ENCODE results near the gene UBE2J2.
A peak's percentile ranks its signal among the peaks of the same experiment; 100 is the strongest.

The UBE2J2 gene

DNA sequence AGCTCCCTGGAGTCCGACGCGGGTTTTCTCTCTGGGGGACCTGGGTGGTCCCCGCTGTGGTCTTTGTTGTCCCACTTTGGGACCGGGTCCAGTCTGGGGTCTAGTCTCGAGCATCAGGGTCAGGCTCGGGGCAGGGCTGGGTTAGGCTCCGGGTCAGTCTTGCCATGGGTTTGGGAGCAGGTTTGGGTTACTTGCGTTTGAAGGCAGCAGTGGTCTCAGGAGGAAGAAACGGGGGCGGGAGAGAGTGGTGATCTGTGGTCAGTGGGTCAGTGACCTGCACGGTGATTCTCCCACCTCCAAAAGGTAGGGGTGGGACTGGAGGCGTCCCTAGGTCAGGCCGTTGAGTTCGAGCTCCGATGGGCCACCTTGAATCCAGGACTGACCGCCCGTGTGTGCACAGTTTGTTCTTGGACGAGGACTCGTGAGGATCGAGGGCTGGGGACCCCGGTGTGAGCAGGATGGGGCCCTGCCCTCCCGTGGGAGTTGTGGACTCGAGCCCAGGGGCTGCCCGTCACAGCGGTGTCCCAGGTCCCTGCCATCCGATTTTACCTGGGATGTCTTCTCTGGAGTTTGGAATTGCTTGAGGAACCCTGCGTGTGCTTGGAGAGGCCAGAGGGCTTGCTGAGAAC lies 39.4 kb downstream of the UBE2J2 start:
- Mint-ChIP-seq H3K4me3 (peak overlapping the region; percentile 86), H3K36me3 (ENCODE audit: low read depth) (peaks cover 27% of the 10 kb centered on the region), H3K27me3 (ENCODE audit: low read depth) (no peaks in the 10 kb centered on the region), H3K9me3 (no peaks in the 10 kb centered on the region), H3K4me1 (ENCODE audit: low read depth) (peaks cover 12% of the 10 kb centered on the region), H3K27ac (peak overlapping the region; percentile 15)
- DNase-seq (ENCODE audit: low spot score): no peak

DNA sequence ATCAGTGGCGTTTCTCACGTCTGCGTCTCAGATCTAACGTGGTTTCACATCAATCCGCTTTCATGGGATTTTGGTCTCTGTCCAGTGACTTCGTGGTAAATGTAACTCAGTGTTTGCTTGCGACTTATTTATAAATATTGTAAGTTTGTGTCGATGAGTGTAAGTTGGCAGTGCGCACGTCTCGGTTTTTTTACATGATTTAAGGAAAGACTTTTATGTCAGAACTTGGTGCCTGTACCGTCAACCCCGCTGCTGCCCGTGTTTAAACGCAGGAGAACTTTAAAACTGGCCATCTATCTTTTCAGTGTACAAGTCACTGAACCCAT lies 40.1 kb downstream of the UBE2J2 start:
- Mint-ChIP-seq H3K4me3 (peak overlapping the region; percentile 86), H3K9me3 (no peaks in the 10 kb centered on the region), H3K27ac (peak overlapping the region; percentile 85), H3K4me1 (ENCODE audit: low read depth) (peaks cover 12% of the 10 kb centered on the region), H3K27me3 (ENCODE audit: low read depth) (no peaks in the 10 kb centered on the region), H3K36me3 (ENCODE audit: low read depth) (peaks cover 31% of the 10 kb centered on the region)
- DNase-seq (ENCODE audit: low spot score): no peak

DNA sequence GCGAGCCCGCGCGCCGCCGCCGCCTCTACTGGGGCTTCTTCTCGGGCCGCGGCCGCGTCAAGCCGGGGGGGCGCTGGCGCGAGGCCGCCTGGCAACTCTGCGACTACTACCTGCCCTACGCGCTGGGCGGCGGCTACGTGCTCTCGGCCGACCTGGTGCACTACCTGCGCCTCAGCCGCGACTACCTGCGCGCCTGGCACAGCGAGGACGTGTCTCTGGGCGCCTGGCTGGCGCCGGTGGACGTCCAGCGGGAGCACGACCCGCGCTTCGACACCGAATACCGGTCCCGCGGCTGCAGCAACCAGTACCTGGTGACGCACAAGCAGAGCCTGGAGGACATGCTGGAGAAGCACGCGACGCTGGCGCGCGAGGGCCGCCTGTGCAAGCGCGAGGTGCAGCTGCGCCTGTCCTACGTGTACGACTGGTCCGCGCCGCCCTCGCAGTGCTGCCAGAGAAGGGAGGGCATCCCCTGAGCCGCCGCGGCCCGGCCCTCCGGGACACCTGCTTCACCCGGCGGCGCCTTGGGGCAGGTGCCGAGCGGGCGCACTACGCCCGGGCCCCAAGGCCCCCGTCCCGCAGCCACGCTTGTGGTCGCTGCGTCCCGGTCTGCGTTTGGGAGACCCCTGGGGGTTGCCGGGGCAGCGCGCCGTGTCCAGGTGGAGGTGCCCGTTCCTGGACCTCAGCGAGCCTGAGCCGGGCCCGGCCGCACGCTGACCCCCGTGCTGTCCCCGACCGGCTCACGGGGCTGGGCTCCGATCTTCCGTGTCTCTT lies 40.7 kb downstream of the UBE2J2 start:
- peak overlapping the region; percentile 85 for H3K27ac Mint-ChIP-seq

GRCh38 chr1:1232208-1232795 lies 41.4 kb downstream of the UBE2J2 start, which contains the start of gene B3GALT6:
B3GALT6 (plus strand) TSS chr1:1232237; CDS start chr1:1232279, 42 bp downstream.
- DNase-seq (ENCODE audit: low spot score): no peak
- Mint-ChIP-seq H3K27me3 (ENCODE audit: low read depth) (no peaks in the 10 kb centered on the region), H3K36me3 (ENCODE audit: low read depth) (peaks cover 31% of the 10 kb centered on the region), H3K4me3 (peak within 1 kb of the TSS; percentile 96), H3K27ac (peak within 1 kb of the TSS; percentile 86), H3K9me3 (no peaks in the 10 kb centered on the region), H3K4me1 (ENCODE audit: low read depth) (peaks cover 12% of the 10 kb centered on the region)

More for the DNA sequence above, 40.7 kb downstream of the UBE2J2 start:
- no peaks in the 10 kb centered on the region for H3K27me3 Mint-ChIP-seq (ENCODE audit: low read depth)
- peaks cover 12% of the 10 kb centered on the region for H3K4me1 Mint-ChIP-seq (ENCODE audit: low read depth)
- peaks cover 31% of the 10 kb centered on the region for H3K36me3 Mint-ChIP-seq (ENCODE audit: low read depth)
- no peak for DNase-seq (ENCODE audit: low spot score)
- peak overlapping the region; percentile 86 for H3K4me3 Mint-ChIP-seq
- no peaks in the 10 kb centered on the region for H3K9me3 Mint-ChIP-seq

DNA sequence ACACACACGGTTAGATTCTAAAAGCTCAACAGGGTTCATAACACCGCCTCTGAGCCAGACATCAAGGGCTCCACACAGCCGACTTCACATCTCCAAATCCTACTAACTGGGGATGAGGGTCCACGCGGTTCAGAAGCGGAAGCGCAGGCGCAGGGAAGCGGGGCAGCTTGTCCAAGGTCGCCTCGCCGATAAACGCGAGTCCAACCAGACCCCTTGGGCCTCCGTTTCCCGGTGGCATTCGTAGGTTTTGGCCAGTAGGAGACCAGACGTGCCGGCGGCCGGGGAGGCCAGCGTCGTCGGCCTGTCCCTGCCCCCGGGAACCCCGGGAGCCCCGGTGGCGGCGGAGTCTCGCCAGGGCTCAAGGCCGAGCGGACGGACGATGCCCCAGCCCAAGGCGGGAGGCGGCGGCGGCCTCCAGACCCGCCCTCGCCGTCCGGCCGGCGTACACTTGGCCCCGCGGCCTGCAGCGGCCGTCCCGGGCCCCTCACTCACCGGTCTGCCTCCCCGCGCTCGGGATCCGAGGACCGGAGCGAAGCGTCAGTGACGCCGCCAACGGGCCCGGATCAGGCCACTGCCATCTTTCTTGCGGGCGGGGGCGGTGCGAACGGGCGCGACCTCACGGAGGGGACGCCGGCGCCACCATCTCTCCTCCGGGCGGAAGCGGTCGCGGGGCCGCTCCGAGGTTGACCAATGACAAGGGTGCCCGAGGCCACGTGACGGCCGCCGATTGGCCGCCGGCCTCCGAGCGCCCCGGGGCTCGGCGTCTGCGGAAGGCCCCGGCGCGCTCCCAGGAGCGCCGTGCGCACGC lies 42.0 kb downstream of the UBE2J2 start, which contains the start of gene SDF4:
Gene SDF4, minus strand, starts transcription at position 602 of the 808 bp plus-strand sequence. CDS start 3,229 bp downstream, outside the sequence.
- Mint-ChIP-seq H3K36me3 (ENCODE audit: low read depth) (peaks cover 31% of the 10 kb centered on the region), H3K27ac (peak within 1 kb of the TSS; percentile 86), H3K9me3 (no peaks in the 10 kb centered on the region)

GRCh38 chr1:1230656-1231399 lies 42.8 kb downstream of the UBE2J2 start:
- no peaks in the 10 kb centered on the region for H3K27me3 Mint-ChIP-seq (ENCODE audit: low read depth)
- peaks cover 12% of the 10 kb centered on the region for H3K4me1 Mint-ChIP-seq (ENCODE audit: low read depth)
- H3K9me3 Mint-ChIP-seq: no peaks in the 10 kb centered on the region
- peak overlapping the region; percentile 86 for H3K27ac Mint-ChIP-seq
- H3K36me3 Mint-ChIP-seq (ENCODE audit: low read depth): peaks cover 36% of the 10 kb centered on the region
- no peak for DNase-seq (ENCODE audit: low spot score)
- peak overlapping the region; percentile 96 for H3K4me3 Mint-ChIP-seq

More for the DNA sequence above, 42.0 kb downstream of the UBE2J2 start, which contains the start of gene SDF4:
- peaks cover 12% of the 10 kb centered on the region for H3K4me1 Mint-ChIP-seq (ENCODE audit: low read depth)
- DNase-seq (ENCODE audit: low spot score): peak; percentile 98
- no peaks in the 10 kb centered on the region for H3K27me3 Mint-ChIP-seq (ENCODE audit: low read depth)
- peak within 1 kb of the TSS; percentile 96 for H3K4me3 Mint-ChIP-seq

DNA sequence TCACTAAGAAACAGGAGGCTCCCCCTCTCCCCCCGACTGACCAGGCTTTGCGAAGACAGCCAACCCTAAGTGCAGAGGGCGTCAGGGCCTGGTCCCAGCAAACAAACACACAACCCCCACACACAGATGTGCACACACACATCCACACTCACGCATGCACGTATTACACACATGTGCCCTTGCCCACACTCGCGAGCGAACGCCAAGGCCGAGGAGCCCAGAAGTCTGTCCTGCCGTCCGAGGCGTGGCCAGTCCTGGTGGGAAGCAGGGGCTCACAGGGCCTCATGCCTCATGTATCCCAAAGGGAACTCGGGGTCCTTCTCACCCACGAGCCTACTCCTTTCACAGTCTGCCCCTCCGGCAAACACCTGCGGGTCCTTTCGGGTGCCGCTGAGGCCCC lies 43.9 kb downstream of the UBE2J2 start:
- DNase-seq (ENCODE audit: low spot score): no peak
- H3K4me1 Mint-ChIP-seq (ENCODE audit: low read depth): peaks cover 12% of the 10 kb centered on the region
- peaks cover 42% of the 10 kb centered on the region for H3K36me3 Mint-ChIP-seq (ENCODE audit: low read depth)
- no peaks in the 10 kb centered on the region for H3K9me3 Mint-ChIP-seq
- no peaks in the 10 kb centered on the region for H3K27me3 Mint-ChIP-seq (ENCODE audit: low read depth)
- no peak overlapping the region for H3K27ac Mint-ChIP-seq
- peak overlapping the region; percentile 64 for H3K4me3 Mint-ChIP-seq

DNA sequence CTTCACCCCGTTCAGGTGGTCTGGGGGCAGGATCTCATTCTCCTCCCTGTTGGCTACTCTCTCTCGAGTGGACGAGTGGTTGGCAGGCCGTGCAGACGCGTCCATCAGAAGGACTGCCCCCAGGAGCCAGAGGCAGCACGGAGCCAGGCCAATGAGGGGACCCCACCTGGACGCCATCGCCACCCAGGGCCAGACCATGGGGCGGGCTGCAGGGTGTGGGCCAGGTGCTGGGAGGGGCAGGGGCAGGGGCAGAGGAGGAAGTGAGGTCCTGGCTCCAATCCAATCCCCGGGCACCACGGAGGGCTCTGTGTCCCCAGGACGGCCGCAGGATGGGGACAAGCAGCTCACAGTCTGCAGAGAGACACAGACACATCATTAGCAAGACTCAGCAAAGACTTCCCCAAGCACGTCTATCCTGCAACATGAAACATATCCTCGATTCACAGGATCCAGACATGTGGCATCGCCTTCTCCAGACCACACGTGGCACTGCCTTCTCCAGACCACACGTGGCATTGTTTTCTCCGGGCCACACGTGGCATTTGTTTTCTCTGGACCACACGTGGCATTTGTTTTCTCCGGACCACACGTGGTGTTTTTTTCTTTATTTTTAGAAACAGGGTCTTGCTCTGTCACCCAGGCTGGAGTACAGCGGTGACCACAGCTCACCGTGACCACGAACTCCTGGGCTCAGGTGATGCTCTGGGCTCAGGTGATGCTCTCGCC lies 44.9 kb downstream of the UBE2J2 start:
- peaks cover 12% of the 10 kb centered on the region for H3K4me1 Mint-ChIP-seq (ENCODE audit: low read depth)
- H3K36me3 Mint-ChIP-seq (ENCODE audit: low read depth): peaks cover 39% of the 10 kb centered on the region
- no peaks in the 10 kb centered on the region for H3K27me3 Mint-ChIP-seq (ENCODE audit: low read depth)
- no peak overlapping the region for H3K27ac Mint-ChIP-seq
- DNase-seq (ENCODE audit: low spot score): no peak
- H3K9me3 Mint-ChIP-seq: no peaks in the 10 kb centered on the region
- no peak overlapping the region for H3K4me3 Mint-ChIP-seq

DNA sequence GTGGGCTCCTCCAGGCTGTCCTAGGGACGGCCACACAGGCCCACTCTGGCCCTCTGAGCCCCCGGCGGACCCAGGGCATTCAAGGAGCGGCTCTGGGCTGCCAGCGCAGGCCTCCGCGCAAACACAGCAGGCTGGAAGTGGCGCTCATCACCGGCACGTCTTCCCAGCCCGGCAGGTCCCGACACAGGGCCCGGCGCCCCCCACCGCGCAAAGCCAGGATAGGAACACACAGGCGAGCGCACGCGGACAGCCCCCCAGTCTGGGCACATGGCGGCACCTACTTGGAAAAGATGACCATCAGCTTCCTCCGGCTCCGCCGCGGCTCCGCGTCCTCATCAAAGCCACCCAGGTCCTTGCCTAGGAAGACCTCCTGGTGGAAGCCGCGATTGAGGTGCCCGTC lies 45.5 kb downstream of the UBE2J2 start:
- no peak overlapping the region for H3K4me3 Mint-ChIP-seq
- no peak overlapping the region for H3K27ac Mint-ChIP-seq
- H3K36me3 Mint-ChIP-seq (ENCODE audit: low read depth): peaks cover 38% of the 10 kb centered on the region
- no peaks in the 10 kb centered on the region for H3K27me3 Mint-ChIP-seq (ENCODE audit: low read depth)
- H3K9me3 Mint-ChIP-seq: no peaks in the 10 kb centered on the region
- no peak for DNase-seq (ENCODE audit: low spot score)
- peaks cover 9% of the 10 kb centered on the region for H3K4me1 Mint-ChIP-seq (ENCODE audit: low read depth)

- no peak for DNase-seq (ENCODE audit: low spot score)
- Mint-ChIP-seq H3K27me3 (ENCODE audit: low read depth) (no peaks in the 10 kb centered on the region), H3K9me3 (no peaks in the 10 kb centered on the region), H3K27ac (no peak overlapping the region), H3K4me3 (no peak overlapping the region), H3K4me1 (ENCODE audit: low read depth) (peaks cover 9% of the 10 kb centered on the region), H3K36me3 (ENCODE audit: low read depth) (peaks cover 46% of the 10 kb centered on the region)
Measured at GRCh38 chr1:1227386-1227785, 46.3 kb downstream of the UBE2J2 start.

DNA sequence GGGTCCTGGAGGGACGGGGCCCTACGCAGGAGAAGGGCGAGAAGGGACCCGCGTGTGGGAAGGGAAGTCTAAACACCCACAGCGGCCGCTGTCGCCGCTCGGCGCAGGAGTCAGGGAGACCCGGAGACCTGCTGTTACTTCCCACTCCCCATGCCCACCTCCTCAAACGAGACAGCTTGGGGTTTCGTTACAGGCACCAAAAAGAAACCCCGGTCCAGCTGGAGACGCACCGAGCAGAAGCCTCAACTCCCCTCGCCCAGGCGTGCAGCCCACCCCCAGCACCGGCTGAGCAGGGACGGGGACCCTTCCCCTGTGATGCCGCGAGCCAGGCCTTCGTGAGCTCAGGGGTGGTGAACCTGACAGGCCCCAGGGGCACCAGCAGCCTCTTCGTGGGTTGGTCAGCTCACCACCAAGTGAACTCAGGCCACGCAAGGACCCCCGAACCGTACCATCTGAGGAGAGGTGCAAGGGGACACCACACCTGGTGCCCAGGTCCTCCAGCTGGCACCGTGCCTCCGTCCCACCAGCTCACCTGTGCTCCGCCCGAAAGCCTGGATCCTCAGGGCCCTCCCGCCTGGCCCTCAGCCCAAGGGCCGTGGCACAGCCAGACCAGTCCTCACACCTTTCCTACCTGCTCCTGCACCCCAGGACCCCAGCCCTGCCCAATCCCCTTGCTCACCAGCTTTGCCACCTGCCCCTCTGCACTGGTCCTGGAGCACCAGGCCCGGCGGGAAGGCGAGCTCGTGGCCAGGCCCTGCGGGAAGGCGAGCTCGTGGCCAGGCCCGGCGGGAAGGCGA lies 46.9 kb downstream of the UBE2J2 start:
- no peaks in the 10 kb centered on the region for H3K9me3 Mint-ChIP-seq
- peaks cover 9% of the 10 kb centered on the region for H3K4me1 Mint-ChIP-seq (ENCODE audit: low read depth)
- no peaks in the 10 kb centered on the region for H3K27me3 Mint-ChIP-seq (ENCODE audit: low read depth)
- peaks cover 48% of the 10 kb centered on the region for H3K36me3 Mint-ChIP-seq (ENCODE audit: low read depth)
- no peak overlapping the region for H3K27ac Mint-ChIP-seq
- no peak for DNase-seq (ENCODE audit: low spot score)
- H3K4me3 Mint-ChIP-seq: no peak overlapping the region

GRCh38 chr1:1225913-1226312 lies 47.7 kb downstream of the UBE2J2 start:
- Mint-ChIP-seq H3K36me3 (ENCODE audit: low read depth) (peaks cover 46% of the 10 kb centered on the region), H3K9me3 (no peaks in the 10 kb centered on the region), H3K4me1 (ENCODE audit: low read depth) (peaks cover 9% of the 10 kb centered on the region), H3K27me3 (ENCODE audit: low read depth) (no peaks in the 10 kb centered on the region), H3K4me3 (no peak overlapping the region), H3K27ac (no peak overlapping the region)
- DNase-seq (ENCODE audit: low spot score): no peak
